ENCODE measurements around the gene PRR23E.

The PRR23E gene

DNA sequence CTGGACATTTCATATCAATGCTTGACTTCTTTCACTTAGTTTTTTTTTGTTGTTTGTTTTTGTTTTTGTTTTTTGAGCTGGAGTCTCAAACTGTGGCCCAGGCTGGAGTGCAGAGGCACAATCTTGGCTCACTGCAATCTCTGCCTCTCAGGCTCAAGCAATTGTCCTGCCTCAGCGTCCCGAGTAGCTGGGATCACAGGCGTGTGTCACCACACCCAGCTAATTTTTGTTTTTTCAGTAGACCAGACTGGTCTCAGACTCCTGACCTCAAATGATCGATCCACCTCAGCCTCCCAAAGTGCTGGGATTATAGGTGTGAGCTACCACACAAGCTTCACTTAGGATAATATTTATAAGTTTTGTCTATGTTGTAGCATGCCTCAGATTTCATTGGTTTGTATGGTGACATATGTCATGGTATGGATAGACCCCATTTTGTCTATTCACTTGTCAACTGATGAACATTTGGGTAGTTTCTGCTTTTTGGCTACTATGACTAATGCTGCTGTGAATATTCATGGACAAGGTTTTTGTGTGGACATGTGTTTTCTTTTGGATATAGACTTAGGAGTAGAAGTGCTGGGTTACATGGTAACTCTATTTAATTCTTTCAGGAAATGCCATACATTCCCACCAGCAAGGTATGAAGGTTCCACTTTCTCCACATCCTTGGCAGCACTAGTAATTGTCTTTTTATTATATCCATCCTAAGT, 6.8 kb upstream of the PRR23E start:
- no peak for DNase-seq

DNA sequence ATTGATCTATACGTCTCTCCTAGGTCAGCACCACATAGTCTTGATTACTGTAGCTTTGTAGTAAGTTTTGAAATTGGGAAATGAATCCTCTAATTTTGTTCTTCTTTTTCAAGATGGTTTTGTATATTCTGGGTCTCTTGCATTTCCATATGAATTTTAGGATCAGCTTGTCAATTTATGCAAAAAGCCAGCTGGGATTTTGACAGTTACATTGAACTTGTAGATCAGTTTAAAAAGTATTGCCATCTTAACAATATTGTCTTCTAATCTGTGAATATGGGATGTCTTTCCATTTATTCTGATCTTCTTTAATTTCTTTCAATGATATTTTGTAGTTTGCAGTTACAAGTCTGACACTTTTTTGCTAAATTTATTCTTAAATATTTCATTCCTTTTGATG, 5.6 kb upstream of the PRR23E start:
- DNase-seq, result no peak

DNA sequence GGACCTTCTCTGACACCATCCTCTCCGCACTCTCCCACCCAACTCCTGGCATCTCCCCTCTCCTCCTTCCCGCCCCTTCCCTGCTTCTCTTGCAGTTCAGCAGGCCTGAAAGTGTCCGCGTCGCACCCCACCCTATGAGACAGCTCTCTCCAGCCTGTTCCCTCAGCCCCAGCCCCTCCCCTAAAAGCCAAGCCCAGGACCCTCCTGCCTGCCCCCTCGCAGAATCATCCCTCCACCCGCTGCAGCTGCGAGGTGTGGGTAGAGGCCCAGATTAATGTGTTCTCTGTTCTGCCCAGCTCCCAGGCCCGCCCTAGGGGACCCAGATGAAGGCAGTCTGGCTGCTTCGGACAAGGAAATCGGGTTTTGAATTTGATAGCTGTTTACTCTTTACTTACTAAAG, 410 bp downstream of the PRR23E start:
- no peak for DNase-seq

DNA sequence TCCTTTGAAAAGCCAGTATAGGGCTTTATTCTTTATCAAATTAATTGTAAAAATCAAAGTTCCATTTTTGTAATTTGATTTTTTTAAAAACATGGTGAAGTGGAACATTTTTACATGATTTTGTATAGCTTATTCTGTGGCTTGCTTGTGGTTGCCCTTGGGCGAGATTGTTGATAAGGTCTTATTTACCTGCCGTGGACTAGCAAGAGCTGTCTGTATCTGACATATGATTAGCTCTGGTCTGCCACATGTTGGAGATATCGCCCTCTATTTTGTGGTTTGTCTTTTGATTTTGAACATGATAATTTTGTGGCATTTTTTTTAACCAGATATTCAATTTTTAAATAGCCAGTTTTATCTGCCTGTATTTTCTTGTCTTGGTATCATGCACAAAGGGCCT, 844 bp downstream of the PRR23E start:
- no peak for DNase-seq

DNA sequence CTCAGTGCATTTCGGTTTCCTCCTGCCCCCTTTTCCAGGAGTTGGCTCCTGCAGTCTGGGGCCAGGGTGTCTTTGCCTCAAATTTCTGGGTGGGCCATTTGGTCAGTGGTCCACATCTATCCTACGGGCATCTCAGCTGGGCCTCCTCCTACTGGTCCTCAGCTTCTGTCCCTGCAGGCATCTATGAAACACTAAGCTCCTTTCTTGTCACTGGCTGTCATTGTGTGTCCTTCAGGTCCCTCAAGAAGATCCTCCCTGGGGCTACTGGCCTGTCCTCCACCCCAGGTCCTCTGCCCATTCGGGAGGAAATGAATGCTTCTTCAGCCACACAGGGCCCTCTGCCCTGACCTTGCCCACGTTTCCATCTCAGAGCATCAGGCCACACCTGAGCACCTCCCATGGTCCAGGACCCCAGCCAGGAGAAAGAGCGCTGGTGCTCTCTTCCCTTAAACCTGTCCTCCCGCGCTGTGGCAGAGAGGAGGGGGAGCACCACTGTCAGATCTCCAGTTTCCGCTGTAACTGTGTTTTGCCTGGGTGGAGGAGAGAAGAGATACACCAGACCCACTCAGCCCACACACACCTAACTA, 1.8 kb downstream of the PRR23E start:
- DNase-seq, result no peak

DNA sequence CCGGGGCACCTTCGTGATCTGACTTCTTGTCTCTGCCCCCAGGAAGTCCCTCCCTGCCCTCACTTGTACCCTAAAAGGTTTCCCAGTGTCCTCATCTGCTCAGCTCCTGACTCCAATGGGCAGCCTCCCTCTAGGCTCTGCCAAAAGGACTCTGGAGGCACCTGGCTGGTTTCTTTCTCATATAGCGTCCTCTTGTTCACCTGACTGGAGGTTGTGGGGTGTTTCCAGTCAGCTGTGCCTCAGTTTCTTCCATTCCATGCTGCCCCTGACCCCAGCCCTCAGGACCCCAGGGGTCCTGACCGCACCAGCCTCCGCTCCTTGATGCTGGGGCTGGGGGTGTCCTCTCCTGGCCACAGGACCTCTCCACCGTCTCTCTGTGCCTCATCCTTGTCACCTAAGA, 2.5 kb downstream of the PRR23E start:
- DNase-seq, result no peak

DNA sequence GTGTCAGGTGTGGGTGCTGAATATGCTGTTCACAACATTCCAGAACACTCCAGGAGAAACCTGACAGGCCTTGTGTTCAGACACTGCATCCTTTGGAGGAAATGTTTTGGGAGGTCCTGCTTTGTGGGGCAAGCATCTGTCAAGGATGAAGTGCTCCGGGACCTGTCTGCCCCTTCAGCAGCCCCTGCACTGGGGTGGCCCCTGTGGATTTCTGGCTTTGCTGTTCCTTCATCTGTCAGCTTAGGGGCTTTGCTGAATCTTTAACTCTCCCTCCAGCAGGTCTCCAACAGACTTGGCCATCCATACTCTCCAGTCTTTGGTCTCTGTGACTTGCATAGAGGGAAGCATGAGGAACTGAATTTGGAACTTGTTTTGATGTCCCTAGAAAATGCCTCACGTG, 3.1 kb downstream of the PRR23E start:
- DNase-seq, result no peak

DNA sequence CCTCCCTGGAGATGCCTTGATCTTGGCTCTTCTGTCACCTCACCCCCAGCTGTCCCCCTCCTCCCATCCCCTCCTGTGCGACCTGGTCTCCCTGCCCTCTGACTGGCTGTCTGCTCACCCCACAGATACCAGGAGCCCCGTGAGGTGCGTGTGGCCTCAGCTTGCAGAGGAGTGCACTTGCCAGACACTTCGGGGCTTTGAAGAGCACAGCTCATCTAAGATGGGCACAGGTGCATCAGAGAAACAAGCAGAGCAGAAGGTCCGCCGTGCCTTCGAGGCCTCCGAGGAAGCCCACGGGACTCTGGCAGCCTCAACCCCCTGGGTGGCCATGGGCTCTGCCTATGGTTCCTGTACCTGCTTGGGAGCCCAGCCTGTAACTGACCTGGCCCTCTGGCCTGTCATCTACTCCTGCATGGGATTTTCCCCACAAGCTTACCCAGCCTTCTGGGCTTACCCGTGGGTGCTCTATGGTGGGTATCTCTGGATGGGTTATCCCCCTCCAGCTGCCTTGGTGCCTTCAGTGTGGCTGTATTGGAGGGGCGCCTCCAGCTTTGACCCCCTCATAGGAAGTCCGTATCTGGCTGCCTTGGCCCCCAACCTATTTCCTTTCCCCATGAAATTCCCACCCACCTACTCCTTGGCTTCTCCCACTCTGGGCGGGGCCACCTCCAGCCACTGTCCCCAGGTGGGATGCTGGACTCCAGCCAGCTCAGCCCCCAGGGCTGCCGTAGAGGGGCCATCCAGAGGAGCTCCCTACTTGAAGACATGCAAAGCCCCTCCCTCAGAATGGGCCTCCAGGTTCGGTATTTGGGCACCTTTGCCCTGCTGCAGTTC, 3.8 kb downstream of the PRR23E start:
- no peak for DNase-seq

DNA sequence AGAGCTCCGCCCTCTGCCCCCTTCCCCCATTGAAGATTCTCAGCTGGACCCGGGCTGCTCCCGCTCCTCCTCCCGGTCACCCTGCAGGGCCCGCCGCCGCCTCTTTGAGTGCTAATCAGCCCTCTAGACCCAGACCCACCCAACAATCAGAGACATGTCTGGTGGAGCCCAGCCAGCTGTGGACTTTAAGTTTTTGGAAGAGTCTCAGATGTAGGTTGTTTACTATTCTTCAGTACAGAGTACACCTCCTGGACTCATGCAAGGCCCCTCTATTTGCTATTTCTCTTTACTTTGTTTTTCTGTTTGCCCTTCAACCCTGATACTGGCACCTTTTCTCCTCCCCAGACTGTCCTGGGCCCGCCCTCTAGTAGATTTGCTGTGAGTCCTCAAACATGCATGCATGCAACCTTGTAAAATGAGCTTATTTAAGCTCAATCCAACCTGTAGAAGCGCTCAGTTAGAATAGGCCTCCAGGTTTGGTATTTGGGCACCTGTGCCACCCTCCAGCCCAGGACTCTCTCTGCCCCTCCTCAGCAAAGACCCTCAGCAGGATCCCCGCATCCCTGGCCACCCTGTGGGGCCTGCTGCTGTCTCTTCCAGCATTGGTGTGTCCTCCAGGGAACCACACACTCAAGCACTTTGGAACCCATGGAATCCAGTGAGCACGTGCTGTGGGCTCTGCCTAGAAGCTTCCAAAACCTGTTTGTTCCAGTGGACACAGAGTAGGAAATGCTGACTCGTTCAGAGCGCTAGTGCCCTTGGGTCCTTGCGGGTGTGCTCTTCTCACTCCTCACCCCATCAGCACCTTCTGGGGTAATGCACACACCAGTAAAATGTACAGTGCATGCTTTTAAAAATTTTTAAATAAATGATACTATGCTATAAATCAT, 4.6 kb downstream of the PRR23E start:
- no peak for DNase-seq

DNA sequence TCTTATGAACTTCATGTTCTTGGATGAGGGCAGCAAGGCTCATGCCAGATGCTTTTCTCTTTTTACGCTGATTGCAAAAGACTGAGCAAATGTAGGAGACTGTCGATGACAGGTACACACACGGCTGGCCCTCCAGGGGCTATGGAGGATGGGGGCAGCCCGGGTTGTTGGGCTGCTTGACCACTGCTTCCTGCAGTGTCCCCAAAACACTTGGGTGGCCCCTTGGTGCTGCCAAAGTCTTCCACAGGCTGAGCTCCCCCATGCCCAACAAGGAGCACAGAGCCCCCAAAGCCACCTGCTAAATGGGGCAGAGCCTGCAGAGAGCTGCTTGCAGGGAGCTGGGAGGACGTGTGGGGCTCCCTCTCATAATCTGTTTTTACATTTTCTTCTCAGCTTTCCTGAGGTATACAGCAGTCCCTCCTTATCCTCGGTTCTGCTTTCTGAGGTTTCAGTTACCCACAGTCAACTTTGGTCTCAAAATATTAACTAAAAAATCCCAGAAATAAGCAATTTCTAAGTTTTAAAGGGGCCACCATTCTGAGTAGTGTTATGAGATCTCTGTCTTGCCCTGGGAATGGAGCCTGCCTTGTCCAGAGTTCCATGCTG, 7.3 kb downstream of the PRR23E start:
- DNase-seq, result no peak

DNA sequence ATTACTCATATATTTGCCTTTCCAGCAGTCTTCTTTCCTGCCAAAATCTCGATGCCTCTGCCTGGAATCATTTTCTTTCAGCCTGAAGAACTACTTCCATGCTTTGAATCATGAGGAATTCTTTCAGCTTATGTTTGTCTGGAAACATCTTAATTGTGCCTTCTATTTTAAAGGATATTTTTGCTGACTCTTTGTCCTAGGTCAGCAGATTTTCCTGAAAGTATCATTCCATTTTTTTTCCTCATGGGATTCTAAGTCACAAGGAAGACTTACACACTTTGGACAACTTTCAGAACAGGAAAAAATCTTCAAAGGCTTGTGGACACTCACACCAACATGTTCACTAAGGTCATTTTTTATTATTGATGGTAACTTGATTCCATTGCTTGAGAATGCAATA, 10.1 kb downstream of the PRR23E start:
- no peak for DNase-seq

DNA sequence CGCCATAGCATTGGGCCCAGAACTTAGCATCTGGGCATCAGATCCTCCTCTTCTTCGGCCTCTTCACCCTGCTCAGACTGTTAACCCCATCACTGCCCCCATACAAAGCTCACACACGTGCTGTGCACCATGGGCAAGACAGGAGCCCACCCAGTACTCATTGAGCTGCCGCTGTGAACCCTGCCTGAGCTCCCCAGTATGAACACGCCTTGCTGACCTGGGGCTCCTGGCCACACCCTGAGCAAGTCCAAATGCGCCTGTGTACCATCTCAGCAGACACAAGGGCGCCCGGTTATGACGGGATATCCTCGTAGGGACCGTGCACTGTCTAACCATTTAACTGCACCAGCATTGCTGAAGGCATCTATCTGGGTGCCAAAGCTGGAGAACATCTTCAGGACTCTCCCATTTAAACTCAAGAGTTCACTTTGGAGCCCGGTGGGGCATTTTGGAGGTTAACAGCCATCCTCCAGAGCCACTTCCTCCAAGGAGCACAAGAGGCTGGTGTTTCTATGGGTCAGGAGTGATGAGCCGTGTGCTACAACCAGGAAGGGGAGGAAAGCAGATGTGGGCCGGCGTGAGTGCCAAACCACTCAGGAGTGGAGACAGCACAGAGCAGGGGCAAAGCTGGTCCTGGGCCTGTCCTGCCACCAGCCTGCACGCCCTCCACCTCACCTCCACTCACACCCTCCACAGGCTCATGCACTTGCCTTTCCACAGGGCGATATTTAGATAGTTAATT, 12.1 kb downstream of the PRR23E start:
- DNase-seq, result no peak

DNA sequence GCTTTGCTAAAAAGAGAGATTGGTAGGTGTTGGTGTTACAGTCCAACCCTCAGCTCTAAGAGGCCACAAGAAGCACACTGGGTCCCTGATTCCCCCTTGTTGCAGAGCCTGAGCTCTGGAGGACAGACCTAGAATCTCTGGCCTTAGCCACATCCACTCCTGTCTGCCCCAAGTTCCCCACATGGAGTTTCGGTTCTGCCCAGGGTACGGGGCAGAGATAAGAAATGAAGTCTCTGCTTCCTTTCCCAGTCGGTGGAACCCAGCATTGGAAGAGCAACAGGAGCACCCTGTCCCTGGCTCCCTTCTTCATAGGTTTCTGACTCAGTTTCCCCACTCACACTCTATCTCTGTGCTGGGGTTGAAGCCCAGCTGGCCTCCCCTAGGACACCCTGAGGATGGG, 13.2 kb downstream of the PRR23E start:
- no peak for DNase-seq

DNA sequence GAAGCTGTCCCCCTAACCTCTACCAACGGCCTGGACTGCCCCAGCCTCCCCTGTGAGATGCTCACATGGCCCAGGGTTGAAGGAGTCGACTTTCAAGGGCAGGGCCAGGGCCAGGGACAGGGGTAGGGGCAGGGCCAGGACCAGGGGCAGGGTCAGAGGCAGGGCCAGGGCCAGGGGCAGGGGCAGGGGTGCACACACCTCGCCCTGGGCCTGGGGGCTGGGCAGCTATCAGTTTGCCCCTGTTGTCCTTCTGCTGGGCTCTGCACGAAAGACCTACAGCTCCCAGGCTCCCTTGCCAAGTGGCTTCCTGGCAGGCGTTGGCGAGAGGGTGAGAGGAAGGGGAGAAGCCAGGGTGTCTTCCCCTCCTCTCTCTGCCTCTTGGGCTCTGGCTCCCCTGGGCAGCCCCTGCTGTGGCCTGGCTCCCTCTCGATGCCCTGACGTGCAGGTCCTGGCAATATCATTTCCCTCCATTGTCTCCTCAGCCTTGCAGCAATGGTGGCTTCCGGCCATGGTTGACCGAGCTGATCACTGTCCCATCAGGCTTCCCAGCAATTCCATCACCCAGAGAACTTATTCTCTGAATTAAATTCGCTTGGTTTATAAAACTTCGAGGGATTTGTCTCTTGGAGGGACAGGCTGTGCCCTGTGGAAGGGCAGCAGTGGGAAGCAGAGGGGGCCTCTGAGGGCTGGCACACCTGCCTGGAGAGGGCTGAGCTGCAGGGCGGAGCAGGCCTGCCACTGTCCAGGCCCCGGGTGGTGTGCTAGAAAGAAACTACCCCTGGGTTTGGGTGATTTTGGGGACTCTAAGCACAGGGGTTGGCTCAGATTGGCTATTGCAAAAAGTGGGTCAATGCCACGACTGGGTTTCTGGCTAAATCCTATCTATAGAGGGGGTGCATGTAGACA, 13.9 kb downstream of the PRR23E start:
- DNase-seq, result no peak

DNA sequence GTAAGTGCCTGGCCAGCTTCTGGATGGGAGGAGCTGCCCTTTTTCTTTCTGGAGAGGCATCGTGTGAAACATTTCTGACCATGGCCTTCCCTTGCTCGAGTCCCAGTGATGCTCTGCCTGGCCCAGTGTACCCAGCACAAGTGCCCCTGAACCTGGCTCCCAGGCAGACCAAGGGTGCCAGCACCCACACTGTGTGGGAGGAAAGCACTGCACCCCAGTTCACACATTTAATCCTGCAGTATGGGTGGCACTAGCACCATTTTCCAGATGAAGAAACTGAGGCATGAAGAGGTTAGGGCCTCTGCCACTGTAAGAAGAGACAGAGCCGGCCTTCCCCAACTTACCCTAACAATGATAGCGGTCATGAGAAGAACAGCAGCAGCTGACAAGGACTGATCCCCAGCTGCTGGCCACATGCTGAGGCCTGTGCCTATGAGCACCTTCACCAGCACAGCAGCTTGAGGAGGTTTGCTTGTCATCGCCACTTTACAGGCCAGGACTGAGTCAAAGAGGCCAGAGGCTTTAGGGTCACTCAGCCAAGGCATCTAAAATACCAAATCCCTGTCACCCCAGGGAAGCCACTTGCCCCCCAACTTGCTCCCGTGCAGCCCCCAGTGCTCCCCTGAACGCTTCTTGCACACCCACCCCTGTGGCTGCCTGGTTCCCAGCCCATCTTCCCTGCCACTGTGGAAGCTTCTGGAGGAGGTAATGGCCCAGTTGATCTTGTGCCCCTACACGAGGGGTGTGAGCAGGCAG, 15.0 kb downstream of the PRR23E start:
- no peak for DNase-seq

DNA sequence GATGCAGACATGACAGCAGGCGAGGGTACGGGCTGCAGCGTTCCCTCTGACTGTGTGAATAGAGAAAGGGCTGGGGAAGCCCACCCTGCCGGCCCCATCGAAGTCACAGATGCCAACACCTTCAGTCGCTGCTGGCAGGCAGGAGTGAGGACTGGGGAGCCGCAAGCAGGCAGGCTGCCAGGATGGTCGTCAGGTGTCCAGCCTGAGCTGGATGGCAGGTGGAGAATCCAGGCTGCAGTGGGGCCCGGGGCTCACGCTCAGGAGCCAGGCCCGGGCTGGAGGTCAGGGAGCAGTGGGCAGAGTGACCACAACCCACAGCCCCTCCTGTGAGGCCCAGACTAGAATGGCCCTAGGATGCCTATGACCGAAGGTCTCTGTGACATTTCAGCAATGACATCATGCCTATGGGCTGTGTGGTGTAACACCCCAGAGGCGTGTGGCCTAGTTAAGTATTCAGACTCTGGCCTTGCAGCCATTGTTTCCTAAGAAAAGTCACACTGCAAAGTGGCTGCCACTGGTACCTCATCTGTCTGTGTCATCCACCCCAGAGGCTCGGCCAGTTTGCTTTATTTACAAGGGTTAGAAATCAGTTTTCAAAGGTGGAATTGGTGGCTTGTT, 15.7 kb downstream of the PRR23E start:
- DNase-seq, result no peak

DNA sequence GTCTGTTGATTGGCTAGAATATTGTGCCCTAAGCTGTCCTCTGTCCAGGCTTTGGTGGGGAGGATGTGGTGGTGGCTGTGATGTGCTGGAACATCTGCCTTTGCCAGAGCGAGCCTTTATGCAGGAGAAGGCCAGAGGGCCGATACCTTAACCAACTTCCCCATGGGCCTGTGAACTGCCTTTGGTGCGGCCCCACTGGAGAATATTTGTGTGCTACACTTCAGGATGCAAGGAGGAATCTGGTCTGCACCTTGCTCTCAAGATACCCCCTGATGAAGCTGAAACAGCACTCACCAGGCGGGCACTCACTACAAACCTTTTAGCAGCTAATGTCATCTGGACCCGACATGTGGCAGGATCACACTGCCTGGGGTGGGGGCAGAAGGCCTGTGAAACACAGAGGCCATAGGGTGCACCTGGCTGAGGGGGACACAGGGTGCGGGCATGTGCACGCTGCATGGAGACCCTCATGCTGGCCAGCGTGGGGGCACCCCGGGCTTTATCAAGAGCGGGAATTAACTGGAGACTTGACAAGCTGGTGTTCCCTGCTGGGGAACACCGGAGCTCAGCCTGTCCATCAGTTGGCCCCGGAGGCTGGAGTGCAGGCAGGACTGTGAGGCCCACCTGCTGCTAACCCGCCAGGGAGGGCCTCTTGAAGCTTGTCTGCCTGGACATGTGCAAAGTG, 16.4 kb downstream of the PRR23E start:
- no peak for DNase-seq

DNA sequence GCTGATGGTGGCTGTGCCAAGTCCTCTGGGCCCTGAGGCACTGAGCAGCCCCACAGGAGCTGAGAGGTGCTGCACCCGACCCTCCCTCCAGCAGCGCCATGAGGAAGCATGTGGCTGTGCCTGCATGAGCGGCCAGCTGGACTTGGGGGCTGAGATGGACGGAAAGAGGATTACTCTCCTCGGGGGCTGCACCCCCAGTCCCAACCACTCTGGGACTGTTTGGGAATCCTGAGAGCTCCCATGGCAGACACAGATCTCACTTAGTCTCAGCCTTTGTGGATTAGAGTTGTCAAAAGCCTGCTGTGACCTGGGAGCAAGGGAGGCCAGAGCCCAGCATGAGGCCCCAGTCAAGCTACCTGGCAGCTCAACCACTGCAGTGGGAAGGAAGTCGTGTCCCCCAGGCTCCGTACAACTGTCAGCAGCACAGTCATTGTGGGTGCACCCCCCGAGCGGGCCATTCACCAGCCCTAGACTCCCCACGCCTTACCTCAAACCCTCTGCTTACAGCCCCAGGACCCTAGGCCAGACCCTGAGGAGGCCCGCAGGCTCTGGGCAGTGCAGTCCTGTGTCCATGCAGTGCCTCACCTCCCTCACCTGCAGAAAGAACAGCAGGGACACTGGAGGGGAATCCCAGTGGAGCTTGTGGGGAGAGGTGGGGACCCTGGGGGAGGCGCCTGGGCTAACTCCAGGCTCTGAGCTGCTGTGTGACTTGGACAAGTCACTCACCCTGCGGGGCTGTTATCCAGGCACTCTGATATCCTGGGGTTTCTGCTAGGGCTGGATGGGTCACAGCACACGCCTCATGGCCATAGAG, 17.1 kb downstream of the PRR23E start:
- no peak for DNase-seq

All from NCI-H526 (cell line).